GM23248 (cell line): ENCODE data around the gene ZNF358. TPM values are rescaled to one million over a fixed set of nuclear protein-coding genes. Genes with fewer than 3 reads are reported as not detected.

Source experiments
- DNase-seq: peaks from one replicate; pipeline ENCODE4 v3.0.0-alpha.2; 2015
- H2AFZ ChIP-seq: fragments of 200-600 bp; sonication (generic); 2 replicates; pipeline ENCODE4 v1.6.1; 2016; ENCODE audit warnings: antibody characterized with exemption
- H3F3A ChIP-seq: fragments of 200-600 bp; sonication (generic); 2 replicates; pipeline ENCODE4 v1.6.1; 2016; ENCODE audit warnings: mild to moderate bottlenecking, antibody characterized with exemption, mixed run types; ENCODE audit not compliant: insufficient read depth
- H3K27ac ChIP-seq: fragments of 200-600 bp; sonication (generic); 2 replicates; pipeline ENCODE4 v1.5.1; 2016; ENCODE audit warnings: mild to moderate bottlenecking
- H3K27me3 ChIP-seq: fragments of 200-600 bp; sonication (generic); replicated peaks from 2 replicates; pipeline ENCODE4 v1.6.1; 2016; ENCODE audit warnings: mild to moderate bottlenecking; ENCODE audit not compliant: insufficient read depth
- H3K36me3 ChIP-seq: fragments of 200-600 bp; sonication (generic); 2 replicates; pipeline ENCODE4 v1.6.1; 2016; ENCODE audit warnings: low read depth, mild to moderate bottlenecking
- H3K4me1 ChIP-seq: fragments of 200-600 bp; sonication (generic); 2 replicates; pipeline ENCODE4 v1.6.1; 2016; ENCODE audit warnings: mild to moderate bottlenecking; ENCODE audit not compliant: insufficient read depth
- H3K4me2 ChIP-seq: fragments of 200-600 bp; sonication (generic); one replicate; pipeline ENCODE4 v1.6.1; 2016; ENCODE audit warnings: mild to moderate bottlenecking; ENCODE audit not compliant: unreplicated experiment
- H3K4me3 ChIP-seq: fragments of 200-600 bp; sonication (generic); 2 replicates; pipeline ENCODE4 v1.5.1; 2016; ENCODE audit warnings: mild to moderate bottlenecking
- H3K79me2 ChIP-seq: fragments of 200-600 bp; sonication (generic); 2 replicates; pipeline ENCODE4 v1.6.1; 2016; ENCODE audit warnings: mild to moderate bottlenecking; ENCODE audit not compliant: insufficient read depth
- H3K9ac ChIP-seq: fragments of 200-600 bp; sonication (generic); 2 replicates; pipeline ENCODE4 v1.6.1; 2016; ENCODE audit warnings: mild to moderate bottlenecking
- H3K9me2 ChIP-seq: fragments of 200-600 bp; sonication (generic); 2 replicates; pipeline ENCODE4 v1.6.1; 2016; ENCODE audit warnings: mixed run types, mild to moderate bottlenecking, moderate library complexity; ENCODE audit not compliant: insufficient read depth
- H3K9me3 ChIP-seq: fragments of 200-600 bp; sonication (generic); one replicate; pipeline ENCODE4 v1.6.1; 2017; ENCODE audit warnings: low read depth
- H4K20me1 ChIP-seq: fragments of 200-600 bp; sonication (generic); 2 replicates; pipeline ENCODE4 v1.6.0; 2016; ENCODE audit not compliant: insufficient read depth
- EZH2 ChIP-seq: fragments of 200-600 bp; sonication (generic); IDR thresholded peaks from 2 replicates; pipeline ENCODE4 v1.6.1; 2018; ENCODE audit warnings: antibody characterized with exemption, mild to moderate bottlenecking; ENCODE audit not compliant: insufficient read depth, poor library complexity, severe bottlenecking
- EZH2phosphoT487 ChIP-seq: fragments of 200-600 bp; sonication (generic); IDR thresholded peaks from 2 replicates; pipeline ENCODE4 v1.6.1; 2018; ENCODE audit warnings: antibody characterized with exemption, moderate library complexity, mild to moderate bottlenecking, low read depth; ENCODE audit not compliant: insufficient read depth
- WGBS, 2 experiments: methylation state at CpG; one replicate each; pipeline ENCODE4 v1.1.6; 2015 to 2017; ENCODE audit warnings: low lambda C conversion rate in 2 of 2, low coverage in 1 of 2; ENCODE audit errors: missing lambda C conversion rate in 2 of 2; 5-methylcytosine and 5-hydroxymethylcytosine counted together
- in situ Hi-C: fragments of 300-500 bp; cut with MboI; formaldehyde crosslinking; loops from 2 replicates; pipeline ENCODE4 v1.15.0; 2020
- polyA plus RNA-seq: library from polyadenylated mRNA; unstranded; fragments of >200 nt; fragmentation: Nextera tagmentation; extraction: Ambion mirVana; gene quantifications from 2 replicates; pipeline ENCODE4 v1.2.1, GENCODE V29; 2016
- total RNA-seq: library from RNA; depleted of rRNA; stranded (reverse); fragments of >200 nt; shearing (Covaris generic); gene quantifications from 2 replicates; pipeline ENCODE4 v1.2.3, GENCODE V29; 2014

The ZNF358 gene
- total and polyA plus RNA-seq, 2 experiments from 2014 or later = 12.0 to 56.3 TPM

- no peak overlapping the region for H3K9ac ChIP-seq
- 91 to 93% methylated on average over 30 to 31 of the region's 31 CpGs for WGBS, 2 experiments
- no peaks in the 10 kb centered on the region for H3F3A ChIP-seq
- in situ Hi-C loops = no loop called here
- no peak overlapping the region for H2AFZ ChIP-seq
- DNase-seq = no peak
- H4K20me1 ChIP-seq = no peaks in the 10 kb centered on the region
- no peak overlapping the region for H3K4me3 ChIP-seq
- no peak overlapping the region for H3K4me2 ChIP-seq
- H3K27me3 ChIP-seq = no peaks in the 10 kb centered on the region
- no peak overlapping the region for H3K27ac ChIP-seq
- H3K9me3 ChIP-seq = no peaks in the 10 kb centered on the region
- H3K4me1 ChIP-seq = no peaks in the 10 kb centered on the region
- H3K79me2 ChIP-seq = no peaks in the 10 kb centered on the region
- TF ChIP-seq EZH2phosphoT487 = no peak
- TF ChIP-seq EZH2 = no peak
- H3K9me2 ChIP-seq = no peaks in the 10 kb centered on the region
- no peaks in the 10 kb centered on the region for H3K36me3 ChIP-seq
These were observed 45.2 kb upstream of the ZNF358 start for GRCh38 chr19:7470540-7471305.

GRCh38 chr19:7471696-7472615 is 43.9 kb upstream of the ZNF358 start:
- Histone ChIP-seq H3K36me3 (no peaks in the 10 kb centered on the region), H2AFZ (no peak overlapping the region), H4K20me1 (no peaks in the 10 kb centered on the region), H3K9me2 (no peaks in the 10 kb centered on the region), H3K27me3 (no peaks in the 10 kb centered on the region), H3K9me3 (no peaks in the 10 kb centered on the region), H3K4me2 (no peak overlapping the region), H3K4me1 (no peaks in the 10 kb centered on the region), H3F3A (no peaks in the 10 kb centered on the region), H3K27ac (no peak overlapping the region), H3K9ac (no peak overlapping the region), H3K79me2 (no peaks in the 10 kb centered on the region), H3K4me3 (no peak overlapping the region)
- no peak for TF ChIP-seq EZH2phosphoT487
- TF ChIP-seq EZH2 = no peak
- 91 to 92% methylated on average over 39 to 41 of the region's 42 CpGs for WGBS, 2 experiments
- in situ Hi-C loops = no loop called here
- no peak for DNase-seq

GRCh38 chr19:7475665-7476064 is 40.2 kb upstream of the ZNF358 start:
- no peaks in the 10 kb centered on the region for H3K9me3 ChIP-seq
- no peak overlapping the region for H2AFZ ChIP-seq
- no peaks in the 10 kb centered on the region for H3F3A ChIP-seq
- no peaks in the 10 kb centered on the region for H3K27me3 ChIP-seq
- no peak overlapping the region for H3K4me2 ChIP-seq
- H3K36me3 ChIP-seq = no peaks in the 10 kb centered on the region
- no peak for DNase-seq
- in situ Hi-C loops = no loop called here
- H3K9me2 ChIP-seq = no peaks in the 10 kb centered on the region
- no peak overlapping the region for H3K4me3 ChIP-seq
- 90 to 100% methylated on average over 4 to 6 of the region's 6 CpGs for WGBS, 2 experiments
- no peak overlapping the region for H3K9ac ChIP-seq
- H3K4me1 ChIP-seq = peaks cover 13% of the 10 kb centered on the region
- no peak for TF ChIP-seq EZH2
- TF ChIP-seq EZH2phosphoT487 = no peak
- H3K79me2 ChIP-seq = no peaks in the 10 kb centered on the region
- no peak overlapping the region for H3K27ac ChIP-seq
- H4K20me1 ChIP-seq = no peaks in the 10 kb centered on the region

GRCh38 chr19:7476241-7476640 is 39.7 kb upstream of the ZNF358 start:
- TF ChIP-seq EZH2 = no peak
- no peak for TF ChIP-seq EZH2phosphoT487
- in situ Hi-C loops = no loop called here
- no peaks in the 10 kb centered on the region for H4K20me1 ChIP-seq
- H2AFZ ChIP-seq = no peak overlapping the region
- H3K79me2 ChIP-seq = no peaks in the 10 kb centered on the region
- H3K9me2 ChIP-seq = no peaks in the 10 kb centered on the region
- DNase-seq = no peak
- H3K4me1 ChIP-seq = peaks cover 13% of the 10 kb centered on the region
- no peaks in the 10 kb centered on the region for H3F3A ChIP-seq
- no peak overlapping the region for H3K27ac ChIP-seq
- H3K9me3 ChIP-seq = no peaks in the 10 kb centered on the region
- no peaks in the 10 kb centered on the region for H3K27me3 ChIP-seq
- no peaks in the 10 kb centered on the region for H3K36me3 ChIP-seq
- H3K4me3 ChIP-seq = no peak overlapping the region
- H3K9ac ChIP-seq = no peak overlapping the region
- 48 to 59% methylated on average over 7 of the region's 7 CpGs for WGBS, 2 experiments
- no peak overlapping the region for H3K4me2 ChIP-seq
